ENCODE data around the gene SUCO. TPM values are rescaled to one million over a fixed set of nuclear protein-coding genes. Genes with fewer than 3 reads are reported as not detected.

SUCO gene
- total RNA-seq, 4 donors from 2014 or later: 34.7 to 67.9 (median 37.7) TPM

- H3K4me1 ChIP-seq: no peaks in the 10 kb centered on the region
- no peak for DNase-seq
- H3K27ac ChIP-seq: no peak overlapping the region
- no peak overlapping the region for H3K4me3 ChIP-seq (replicated peaks in 1 of 3)
- no peaks in the 10 kb centered on the region for H3K36me3 ChIP-seq
- intact Hi-C loops (cut with DNase I): no loop called here
- WGBS, 2 donors: 84 to 89% methylated on average over 3 of the region's 3 CpGs
- no peak for TF ChIP-seq POLR2A (IDR thresholded peaks at IDR 0.05)
- TF ChIP-seq CTCF (IDR thresholded peaks at IDR 0.05): no peak
- H3K9me3 ChIP-seq: no peaks in the 10 kb centered on the region
- no peaks in the 10 kb centered on the region for H3K27me3 ChIP-seq
Measured at GRCh38 chr1:172627702-172628101, 94.8 kb downstream of the SUCO start.

- no peaks in the 10 kb centered on the region for H3K36me3 ChIP-seq
- TF ChIP-seq POLR2A (IDR thresholded peaks at IDR 0.05) (no peak), CTCF (IDR thresholded peaks at IDR 0.05) (no peak)
- 91% methylated on average over 4 of the region's 4 CpGs for WGBS, 2 donors
- H3K27ac ChIP-seq: no peak overlapping the region
- no peaks in the 10 kb centered on the region for H3K9me3 ChIP-seq
- H3K4me3 ChIP-seq (replicated peaks in 1 of 3): no peak overlapping the region
- no peaks in the 10 kb centered on the region for H3K4me1 ChIP-seq
- no peak for DNase-seq
- H3K27me3 ChIP-seq: no peaks in the 10 kb centered on the region
- intact Hi-C loops (cut with DNase I): no loop called here
Measured at GRCh38 chr1:172628401-172628800, 95.5 kb downstream of the SUCO start.

- H3K27ac ChIP-seq: no peak overlapping the region
- 91 to 95% methylated on average over 2 of the region's 2 CpGs for WGBS, 2 donors
- H3K9me3 ChIP-seq: no peaks in the 10 kb centered on the region
- H3K36me3 ChIP-seq: no peaks in the 10 kb centered on the region
- intact Hi-C loops (cut with DNase I): no loop called here
- TF ChIP-seq POLR2A (IDR thresholded peaks at IDR 0.05) (no peak), CTCF (IDR thresholded peaks at IDR 0.05) (no peak)
- no peak for DNase-seq
- H3K4me3 ChIP-seq (replicated peaks in 1 of 3): no peak overlapping the region
- no peaks in the 10 kb centered on the region for H3K27me3 ChIP-seq
- H3K4me1 ChIP-seq: no peaks in the 10 kb centered on the region
Measured at GRCh38 chr1:172629170-172629569, 96.2 kb downstream of the SUCO start.

GRCh38 chr1:172629638-172630037 is 96.7 kb downstream of the SUCO start:
- Histone ChIP-seq H3K36me3 (no peaks in the 10 kb centered on the region), H3K27ac (no peak overlapping the region), H3K4me1 (no peaks in the 10 kb centered on the region), H3K9me3 (no peaks in the 10 kb centered on the region), H3K4me3 (replicated peaks in 1 of 3) (no peak overlapping the region), H3K27me3 (no peaks in the 10 kb centered on the region)
- DNase-seq: no peak
- TF ChIP-seq POLR2A (IDR thresholded peaks at IDR 0.05): no peak
- TF ChIP-seq CTCF (IDR thresholded peaks at IDR 0.05): no peak
- intact Hi-C loops (cut with DNase I): no loop called here
- 85 to 98% methylated on average over 2 of the region's 2 CpGs for WGBS, 2 donors

GRCh38 chr1:172630056-172630818 is 97.3 kb downstream of the SUCO start:
- intact Hi-C loops (cut with DNase I): no loop called here
- 89 to 91% methylated on average over 11 of the region's 11 CpGs for WGBS, 2 donors
- Histone ChIP-seq H3K4me1 (no peaks in the 10 kb centered on the region), H3K36me3 (no peaks in the 10 kb centered on the region), H3K4me3 (replicated peaks in 1 of 3) (no peak overlapping the region), H3K27me3 (no peaks in the 10 kb centered on the region), H3K27ac (no peak overlapping the region), H3K9me3 (no peaks in the 10 kb centered on the region)
- no peak for DNase-seq
- no peak for TF ChIP-seq CTCF (IDR thresholded peaks at IDR 0.05)
- no peak for TF ChIP-seq POLR2A (IDR thresholded peaks at IDR 0.05)

Data from thyroid gland (tissue), 4 donors.